AG04450 (cell line): Measurements from ENCODE around the gene ATXN2L. TPM values are rescaled to one million over a fixed set of nuclear protein-coding genes. Genes with fewer than 3 reads are reported as not detected.

Experiments
- CTCF ChIA-PET: fragments of 300-600, 350-600 bp; formaldehyde crosslinking; extraction: SDS; loops from one replicate; lab custom pipeline; 2022; ENCODE audit warnings: antibody characterized with exemption, inconsistent platforms; lab: Charles Lee
- POLR2A ChIA-PET: fragments of 350-600 bp; formaldehyde crosslinking; extraction: SDS; loops from one replicate; lab custom pipeline; 2021; ENCODE audit warnings: antibody characterized with exemption, inconsistent platforms; lab: Yijun Ruan, JAX
- DNase-seq: peaks from one replicate; pipeline ENCODE4 v3.0.0-alpha.2; 2011; ENCODE audit warnings: low read depth, low spot score
- H3K27ac ChIP-seq: one replicate; pipeline ENCODE4 v1.5.1; 2012; ENCODE audit warnings: low read depth, low read length, control low read depth
- H3K27me3 ChIP-seq: one replicate; pipeline ENCODE4 v1.6.0; 2012; ENCODE audit warnings: low read length; ENCODE audit not compliant: control insufficient read depth, insufficient read depth
- H3K4me3 ChIP-seq: 2 replicates; pipeline ENCODE4 v1.5.1; 2011; ENCODE audit warnings: mild to moderate bottlenecking, low read depth, low read length, control low read depth
- H3K9me3 ChIP-seq: 2 replicates; pipeline ENCODE4 v1.5.1; 2012; ENCODE audit warnings: low read length; ENCODE audit not compliant: control insufficient read depth, insufficient read depth
- polyA plus RNA-seq: library from polyadenylated mRNA; depleted of rRNA; stranded (reverse); fragments of >200 nt; gene quantifications from 2 replicates; pipeline ENCODE4 v1.2.3, GENCODE V29; 2011
- TF ChIP-seq, protein P1 (sequence below): IDR thresholded peaks from 2 replicates; pipeline ENCODE4 v1.5.1; 2011; ENCODE audit warnings: low read depth, low read length, control low read depth, inconsistent platforms

ATXN2L gene
- polyA plus RNA-seq, 1 experiment = 19.7 TPM

GRCh38 chr16:28858421-28858820 lies 35.6 kb downstream of the ATXN2L start:
- Histone ChIP-seq H3K27me3 (no peaks in the 10 kb centered on the region), H3K4me3 (no peak overlapping the region), H3K27ac (no peak overlapping the region), H3K9me3 (no peaks in the 10 kb centered on the region)
- TF ChIP-seq, protein P1, sequence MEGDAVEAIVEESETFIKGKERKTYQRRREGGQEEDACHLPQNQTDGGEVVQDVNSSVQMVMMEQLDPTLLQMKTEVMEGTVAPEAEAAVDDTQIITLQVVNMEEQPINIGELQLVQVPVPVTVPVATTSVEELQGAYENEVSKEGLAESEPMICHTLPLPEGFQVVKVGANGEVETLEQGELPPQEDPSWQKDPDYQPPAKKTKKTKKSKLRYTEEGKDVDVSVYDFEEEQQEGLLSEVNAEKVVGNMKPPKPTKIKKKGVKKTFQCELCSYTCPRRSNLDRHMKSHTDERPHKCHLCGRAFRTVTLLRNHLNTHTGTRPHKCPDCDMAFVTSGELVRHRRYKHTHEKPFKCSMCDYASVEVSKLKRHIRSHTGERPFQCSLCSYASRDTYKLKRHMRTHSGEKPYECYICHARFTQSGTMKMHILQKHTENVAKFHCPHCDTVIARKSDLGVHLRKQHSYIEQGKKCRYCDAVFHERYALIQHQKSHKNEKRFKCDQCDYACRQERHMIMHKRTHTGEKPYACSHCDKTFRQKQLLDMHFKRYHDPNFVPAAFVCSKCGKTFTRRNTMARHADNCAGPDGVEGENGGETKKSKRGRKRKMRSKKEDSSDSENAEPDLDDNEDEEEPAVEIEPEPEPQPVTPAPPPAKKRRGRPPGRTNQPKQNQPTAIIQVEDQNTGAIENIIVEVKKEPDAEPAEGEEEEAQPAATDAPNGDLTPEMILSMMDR = no peak
- CTCF ChIA-PET = no interaction called here
- POLR2A ChIA-PET = no interaction called here
- no peak for DNase-seq

- H3K4me3 ChIP-seq = no peak overlapping the region
- CTCF ChIA-PET = no interaction called here
- DNase-seq = no peak
- TF ChIP-seq, protein P1 = no peak
- POLR2A ChIA-PET = no interaction called here
- H3K27me3 ChIP-seq = no peaks in the 10 kb centered on the region
- peak overlapping the region; percentile 11 for H3K27ac ChIP-seq
- no peaks in the 10 kb centered on the region for H3K9me3 ChIP-seq
Observed at GRCh38 chr16:28859326-28859725, 36.5 kb downstream of the ATXN2L start.

- Histone ChIP-seq H3K4me3 (peak overlapping the region; percentile 94), H3K27ac (peak overlapping the region; percentile 52), H3K9me3 (no peaks in the 10 kb centered on the region), H3K27me3 (no peaks in the 10 kb centered on the region)
- TF ChIP-seq, protein P1 = no peak
- ChIA-PET CTCF (interaction anchor here (0.5 to 1.5 kb wide), 6 partner anchors 17 to 110 kb away, joined by 3 to 5 read pairs (median 3); no protein-coding TSS in a partner anchor), POLR2A (interaction anchor here (0.6 to 2.5 kb wide), 11 partner anchors 9 to 87 kb away, joined by 3 to 29 read pairs (median 5); partner anchors contain the start of genes ATXN2L, NFATC2IP and TUFM)
- DNase-seq = no peak
Observed at GRCh38 chr16:28863929-28864793, 41.4 kb downstream of the ATXN2L start.

DNA sequence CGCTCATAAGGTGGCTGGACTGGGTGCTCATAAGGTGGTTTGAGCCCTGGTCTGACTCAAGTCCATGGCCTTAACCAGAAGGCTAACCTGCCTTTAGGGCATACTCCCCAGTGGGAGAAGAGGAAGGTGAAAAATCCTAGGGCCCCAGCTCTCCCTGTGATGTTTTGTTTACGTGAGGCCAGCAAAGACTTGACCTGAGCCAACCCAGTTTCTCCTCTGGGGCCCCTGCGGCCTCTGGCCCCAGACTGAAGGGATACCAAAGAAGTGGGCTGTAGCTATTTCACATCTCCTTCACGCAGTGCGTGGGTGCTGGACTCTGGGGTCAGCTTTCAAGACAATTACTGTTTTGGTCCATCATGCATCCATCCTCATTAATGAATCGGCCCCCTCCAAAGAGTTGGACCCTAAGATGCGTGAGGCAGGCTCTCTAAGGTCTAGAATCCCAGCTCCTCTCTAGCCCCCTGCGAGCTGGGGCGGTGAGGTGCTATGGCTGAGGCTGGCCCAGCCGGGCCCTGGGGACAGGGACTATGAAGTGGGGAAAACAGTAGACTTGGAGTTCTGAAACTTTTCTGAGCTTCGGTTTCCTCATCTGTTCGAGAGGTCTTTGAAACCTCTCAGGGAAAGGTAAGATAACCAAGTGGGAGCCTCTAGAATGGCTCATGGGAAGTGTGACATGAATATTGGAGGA lies 42.3 kb downstream of the ATXN2L start:
- Histone ChIP-seq H3K9me3 (no peaks in the 10 kb centered on the region), H3K27ac (no peak overlapping the region), H3K4me3 (peak overlapping the region; percentile 94), H3K27me3 (no peaks in the 10 kb centered on the region)
- ChIA-PET POLR2A (no interaction called here), CTCF (interaction anchor here (0.8 to 1.5 kb wide), 3 partner anchors 20 to 109 kb away, joined by 3 to 5 read pairs (median 3); no protein-coding TSS in a partner anchor)
- DNase-seq = no peak
- TF ChIP-seq, protein P1 = no peak
